Measurements from ENCODE around the gene KPNA5.

GRCh38 chr6:116741571-116741970, 60.6 kb downstream of the KPNA5 start:
- TF ChIP-seq CTCF (IDR thresholded peaks at IDR 0.05; ENCODE audit: low read depth, low read length) (no peak), POLR2A (IDR thresholded peaks at IDR 0.05; ENCODE audit: extremely low read depth, insufficient read length) (no peak)

All from NB4 (cell line).